Mesendoderm (in vitro differentiated cells): ENCODE data around the gene OR1Q1. TPM values are rescaled to one million over a fixed set of nuclear protein-coding genes. Genes with fewer than 3 reads are reported as not detected.
"Not testable (repeated sequence)": the region's sequence is repeated elsewhere in the genome, so short reads cannot be mapped to it uniquely, and the experiment has no call there.

Experiments
- DNase-seq: peaks from one replicate; pipeline ENCODE4 v3.0.0; 2013
- H2AK5ac ChIP-seq: 2 replicates; pipeline ENCODE4 v1.6.1; 2013; ENCODE audit warnings: low read length, inconsistent platforms
- H2BK120ac ChIP-seq: 2 replicates; pipeline ENCODE4 v1.6.1; 2013; ENCODE audit warnings: low read depth, mild to moderate bottlenecking, low read length, moderate library complexity, mixed read lengths
- H2BK15ac ChIP-seq: replicated peaks from 2 replicates; pipeline ENCODE4 v1.6.1; 2013; ENCODE audit warnings: low read depth, mild to moderate bottlenecking, moderate library complexity
- H2BK5ac ChIP-seq: 2 replicates; pipeline ENCODE4 v1.6.1; 2013; ENCODE audit warnings: low read length, inconsistent platforms
- H3K18ac ChIP-seq: 2 replicates; pipeline ENCODE4 v1.6.1; 2013; ENCODE audit warnings: mild to moderate bottlenecking, low read length, mixed read lengths
- H3K23ac ChIP-seq: one replicate; pipeline ENCODE4 v1.6.1; 2013; ENCODE audit warnings: low read length
- H3K27ac ChIP-seq: 2 replicates; pipeline ENCODE4 v1.5.1; 2013; ENCODE audit warnings: low read depth, mild to moderate bottlenecking, inconsistent platforms, low read length, moderate library complexity
- H3K27me3 ChIP-seq: 2 replicates; pipeline ENCODE4 v1.6.1; 2013; ENCODE audit warnings: low read length, control low read depth, mild to moderate bottlenecking, inconsistent platforms; ENCODE audit not compliant: insufficient read depth, poor library complexity
- H3K36me3 ChIP-seq: 2 replicates; pipeline ENCODE4 v1.6.1; 2013; ENCODE audit warnings: low read length, inconsistent platforms; ENCODE audit not compliant: control insufficient read depth, insufficient read depth
- H3K4ac ChIP-seq: one replicate; pipeline ENCODE4 v1.6.1; 2013; ENCODE audit warnings: low read depth, mild to moderate bottlenecking, low read length, moderate library complexity
- H3K4me1 ChIP-seq: 2 replicates; pipeline ENCODE4 v1.6.1; 2013; ENCODE audit warnings: low read depth, low read length, inconsistent platforms; ENCODE audit not compliant: control insufficient read depth
- H3K4me2 ChIP-seq: 2 replicates; pipeline ENCODE4 v1.6.1; 2013; ENCODE audit warnings: low read length
- H3K4me3 ChIP-seq: 2 replicates; pipeline ENCODE4 v1.5.1; 2013; ENCODE audit warnings: mild to moderate bottlenecking, low read length
- H3K56ac ChIP-seq: one replicate; pipeline ENCODE4 v1.6.1; 2013; ENCODE audit warnings: low read length
- H3K79me1 ChIP-seq: 2 replicates; pipeline ENCODE4 v1.6.1; 2013; ENCODE audit warnings: low read length, inconsistent platforms
- H3K79me2 ChIP-seq: 2 replicates; pipeline ENCODE4 v1.6.1; 2013; ENCODE audit warnings: mild to moderate bottlenecking, low read length; ENCODE audit not compliant: control insufficient read depth, insufficient read depth
- H3K9ac ChIP-seq: 2 replicates; pipeline ENCODE4 v1.6.1; 2013; ENCODE audit warnings: low read length, inconsistent platforms
- H4K5ac ChIP-seq: one replicate; pipeline ENCODE4 v1.6.1; 2013; ENCODE audit warnings: low read length
- H4K8ac ChIP-seq: one replicate; pipeline ENCODE4 v1.6.1; 2013; ENCODE audit warnings: low read depth, mild to moderate bottlenecking, control low read depth, low read length, moderate library complexity
- WGBS: extraction: QIAGEN DNeasy Blood & Tissue Kit; methylation state at CpG from one replicate; pipeline ENCODE4 v1.1.7; 2013; ENCODE audit warnings: low lambda C conversion rate, missing lambda C conversion rate; ENCODE audit not compliant: insufficient coverage; ENCODE audit errors: extremely low coverage; 5-methylcytosine and 5-hydroxymethylcytosine counted together
- polyA plus RNA-seq, 2 experiments: library from polyadenylated mRNA; stranded (reverse); fragments of 200-250 nt; gene quantifications; one replicate each; pipeline ENCODE4 v1.2.3, GENCODE V29; 2013

The OR1Q1 gene
- not detected for polyA plus RNA-seq (2013, experiment 1 of 2)
- not detected for polyA plus RNA-seq (2013, experiment 2 of 2)

GRCh38 chr9:122614362-122614761 is at the start of gene OR1Q1:
TSS of gene OR1Q1 (plus strand) at chr9:122614738. CDS start at chr9:122614738, 0 bp downstream.
- H3K27me3 ChIP-seq = no peaks in the 10 kb centered on the region
- H2BK5ac ChIP-seq = no peak within 1 kb of the TSS
- no peak within 1 kb of the TSS for H3K9ac ChIP-seq
- no peaks in the 10 kb centered on the region for H3K36me3 ChIP-seq
- H2AK5ac ChIP-seq = no peak within 1 kb of the TSS
- H3K4me3 ChIP-seq = no peak within 1 kb of the TSS
- no CpG with 5 or more reads among the region's 1 CpG for WGBS
- no peaks in the 10 kb centered on the region for H3K4me1 ChIP-seq
- no peak within 1 kb of the TSS for H3K18ac ChIP-seq
- H3K23ac ChIP-seq = no peak within 1 kb of the TSS
- no peak within 1 kb of the TSS for H2BK120ac ChIP-seq
- no peak within 1 kb of the TSS for H3K4me2 ChIP-seq
- H3K79me1 ChIP-seq = no peaks in the 10 kb centered on the region
- H3K56ac ChIP-seq = no peak within 1 kb of the TSS
- H4K8ac ChIP-seq = no peak within 1 kb of the TSS
- H2BK15ac ChIP-seq = no peak within 1 kb of the TSS
- DNase-seq = no peak
- no peak within 1 kb of the TSS for H4K5ac ChIP-seq
- no peaks in the 10 kb centered on the region for H3K79me2 ChIP-seq
- H3K4ac ChIP-seq = no peak within 1 kb of the TSS
- no peak within 1 kb of the TSS for H3K27ac ChIP-seq

GRCh38 chr9:122567901-122568300 is 46.6 kb upstream of the OR1Q1 start:
- Histone ChIP-seq H2BK120ac (no peak overlapping the region), H3K56ac (no peak overlapping the region), H3K27ac (no peak overlapping the region), H3K79me1 (no peaks in the 10 kb centered on the region), H3K23ac (no peak overlapping the region), H2AK5ac (no peak overlapping the region), H3K18ac (no peak overlapping the region), H3K9ac (no peak overlapping the region), H2BK15ac (no peak overlapping the region), H3K4me2 (no peak overlapping the region), H3K27me3 (no peaks in the 10 kb centered on the region), H3K4ac (no peak overlapping the region), H3K4me3 (no peak overlapping the region), H4K5ac (no peak overlapping the region), H3K36me3 (no peaks in the 10 kb centered on the region), H4K8ac (no peak overlapping the region), H2BK5ac (no peak overlapping the region), H3K4me1 (no peaks in the 10 kb centered on the region), H3K79me2 (no peaks in the 10 kb centered on the region)
- no peak for DNase-seq
- WGBS = no CpG with 5 or more reads among the region's 4 CpGs

- no CpG with 5 or more reads among the region's 2 CpGs for WGBS
- no peak for DNase-seq
- Histone ChIP-seq H4K8ac (no peak overlapping the region), H4K5ac (no peak overlapping the region), H2AK5ac (no peak overlapping the region), H3K4ac (no peak overlapping the region), H2BK120ac (no peak overlapping the region), H3K4me1 (no peaks in the 10 kb centered on the region), H3K56ac (no peak overlapping the region), H3K4me2 (no peak overlapping the region), H3K27ac (no peak overlapping the region), H3K9ac (no peak overlapping the region), H3K79me2 (no peaks in the 10 kb centered on the region), H3K79me1 (no peaks in the 10 kb centered on the region), H2BK5ac (no peak overlapping the region), H2BK15ac (no peak overlapping the region), H3K18ac (no peak overlapping the region), H3K27me3 (no peaks in the 10 kb centered on the region), H3K4me3 (no peak overlapping the region), H3K23ac (no peak overlapping the region), H3K36me3 (no peaks in the 10 kb centered on the region)
These were observed 42.1 kb upstream of the OR1Q1 start for GRCh38 chr9:122572456-122572855.

GRCh38 chr9:122579874-122580273 is 34.7 kb upstream of the OR1Q1 start:
- WGBS = no CpG with 5 or more reads among the region's 5 CpGs
- no peak overlapping the region for H3K9ac ChIP-seq
- no peak overlapping the region for H2BK120ac ChIP-seq
- H3K4ac ChIP-seq = no peak overlapping the region
- no peak overlapping the region for H3K18ac ChIP-seq
- H3K36me3 ChIP-seq = no peaks in the 10 kb centered on the region
- no peaks in the 10 kb centered on the region for H3K79me2 ChIP-seq
- no peak overlapping the region for H2AK5ac ChIP-seq
- H3K27ac ChIP-seq = no peak overlapping the region
- no peak overlapping the region for H3K56ac ChIP-seq
- H3K4me3 ChIP-seq = no peak overlapping the region
- no peak overlapping the region for H4K8ac ChIP-seq
- no peak overlapping the region for H4K5ac ChIP-seq
- no peak overlapping the region for H2BK5ac ChIP-seq
- no peaks in the 10 kb centered on the region for H3K4me1 ChIP-seq
- no peaks in the 10 kb centered on the region for H3K79me1 ChIP-seq
- no peak overlapping the region for H3K23ac ChIP-seq
- no peak for DNase-seq
- no peak overlapping the region for H2BK15ac ChIP-seq
- H3K27me3 ChIP-seq = no peaks in the 10 kb centered on the region
- H3K4me2 ChIP-seq = no peak overlapping the region

GRCh38 chr9:122580360-122580759 is 34.2 kb upstream of the OR1Q1 start:
- no peak for DNase-seq
- WGBS = no CpG with 5 or more reads among the region's 3 CpGs
- H4K5ac ChIP-seq = no peak overlapping the region

GRCh38 chr9:122583284-122583683 is 31.3 kb upstream of the OR1Q1 start, which contains the start of gene OR1L8:
TSS of gene OR1L8 (minus strand) at chr9:122583384. CDS start at chr9:122568477, 14,907 bp downstream.
- not testable (repeated sequence) for H3K27ac ChIP-seq, H3K9ac ChIP-seq, H3K4me2 ChIP-seq, H4K5ac ChIP-seq, H3K4ac ChIP-seq, H3K23ac ChIP-seq, DNase-seq, H2BK15ac ChIP-seq, H3K4me3 ChIP-seq, H3K79me2 ChIP-seq, H3K79me1 ChIP-seq, H3K18ac ChIP-seq, H3K27me3 ChIP-seq, H2BK5ac ChIP-seq, H3K4me1 ChIP-seq, H3K36me3 ChIP-seq, H2AK5ac ChIP-seq, H3K56ac ChIP-seq, H4K8ac ChIP-seq, H2BK120ac ChIP-seq
- no CpG with 5 or more reads among the region's 8 CpGs for WGBS

More at GRCh38 chr9:122580360-122580759, 34.2 kb upstream of the OR1Q1 start:
- H3K9ac ChIP-seq = no peak overlapping the region
- no peak overlapping the region for H3K4me2 ChIP-seq
- H3K79me2 ChIP-seq = no peaks in the 10 kb centered on the region
- H2BK5ac ChIP-seq = no peak overlapping the region
- H4K8ac ChIP-seq = no peak overlapping the region
- H3K4me3 ChIP-seq = no peak overlapping the region
- no peak overlapping the region for H2BK120ac ChIP-seq
- H3K56ac ChIP-seq = no peak overlapping the region
- no peak overlapping the region for H3K27ac ChIP-seq
- H3K23ac ChIP-seq = no peak overlapping the region
- H3K79me1 ChIP-seq = no peaks in the 10 kb centered on the region
- no peaks in the 10 kb centered on the region for H3K27me3 ChIP-seq
- no peak overlapping the region for H3K18ac ChIP-seq
- no peaks in the 10 kb centered on the region for H3K36me3 ChIP-seq
- no peaks in the 10 kb centered on the region for H3K4me1 ChIP-seq
- H2AK5ac ChIP-seq = no peak overlapping the region
- H3K4ac ChIP-seq = no peak overlapping the region
- H2BK15ac ChIP-seq = no peak overlapping the region
